Smooth muscle cell (in vitro differentiated cells): ENCODE data around the gene CFAP77. TPM values are rescaled to one million over a fixed set of nuclear protein-coding genes. Genes with fewer than 3 reads are reported as not detected.

ENCODE experiments used
- DNase-seq: peaks from one replicate; lab custom pipeline; 2025; ENCODE audit not compliant: unreplicated experiment; lab: John Stamatoyannopoulos, UW
- H2AFZ ChIP-seq: fragments of 200-600 bp; sonication (generic); 2 replicates; pipeline ENCODE4 v1.6.0; 2016; ENCODE audit warnings: antibody characterized with exemption, low read depth, mild to moderate bottlenecking
- H3F3A ChIP-seq: fragments of 200-600 bp; sonication (generic); 2 replicates; pipeline ENCODE4 v1.6.0; 2017; ENCODE audit warnings: antibody characterized with exemption, low read depth
- H3K27ac ChIP-seq: fragments of 200-600 bp; sonication (generic); 2 replicates; pipeline ENCODE4 v1.5.1; 2016; ENCODE audit warnings: low read depth, mild to moderate bottlenecking
- H3K27me3 ChIP-seq: fragments of 200-600 bp; sonication (generic); 2 replicates; pipeline ENCODE4 v1.6.1; 2016; ENCODE audit warnings: low read depth, mild to moderate bottlenecking
- H3K36me3 ChIP-seq: fragments of 200-600 bp; sonication (generic); 2 replicates; pipeline ENCODE4 v1.5.1; 2016; ENCODE audit warnings: low read depth
- H3K4me1 ChIP-seq: fragments of 200-600 bp; sonication (generic); 2 replicates; pipeline ENCODE4 v1.5.1; 2016; ENCODE audit warnings: low read depth
- H3K4me2 ChIP-seq: fragments of 200-600 bp; sonication (generic); 2 replicates; pipeline ENCODE4 v1.6.0; 2016; ENCODE audit warnings: mild to moderate bottlenecking
- H3K4me3 ChIP-seq: fragments of 200-600 bp; sonication (generic); 2 replicates; pipeline ENCODE4 v1.5.1; 2016; ENCODE audit warnings: mild to moderate bottlenecking
- H3K79me2 ChIP-seq: fragments of 200-600 bp; sonication (generic); 2 replicates; pipeline ENCODE4 v1.6.0; 2016; ENCODE audit warnings: low read depth, mild to moderate bottlenecking
- H3K9ac ChIP-seq: fragments of 200-600 bp; sonication (generic); 2 replicates; pipeline ENCODE4 v1.6.0; 2016; ENCODE audit warnings: low read depth
- H3K9me3 ChIP-seq: fragments of 200-600 bp; sonication (generic); replicated peaks from 2 replicates; pipeline ENCODE4 v1.5.1; 2016; ENCODE audit warnings: low read depth
- H4K20me1 ChIP-seq: fragments of 200-600 bp; sonication (generic); 2 replicates; pipeline ENCODE4 v1.6.0; 2016; ENCODE audit warnings: low read depth
- WGBS: methylation state at CpG from one replicate; pipeline ENCODE4 v1.1.7; 2016; ENCODE audit warnings: low lambda C conversion rate; 5-methylcytosine and 5-hydroxymethylcytosine counted together
- polyA plus RNA-seq: library from polyadenylated mRNA; unstranded; fragments of >200 nt; fragmentation: Nextera tagmentation; extraction: Ambion mirVana; gene quantifications from 2 replicates; pipeline ENCODE4 v1.2.1, GENCODE V29; 2016
- total RNA-seq: library from RNA; depleted of rRNA; stranded (reverse); fragments of >200 nt; gene quantifications from 2 replicates; pipeline ENCODE4 v1.2.3, GENCODE V29; 2014
- TF ChIP-seq, protein P1 (sequence below): fragments of 200-600 bp; sonication (generic); IDR thresholded peaks from 2 replicates; pipeline ENCODE4 v1.5.1; 2017; ENCODE audit warnings: borderline replicate concordance, mild to moderate bottlenecking, antibody characterized with exemption; ENCODE audit not compliant: insufficient read depth, poor library complexity, severe bottlenecking

The CFAP77 gene
- total and polyA plus RNA-seq, 2 experiments from 2014 or later = 0.31 TPM; not detected in 1

DNA sequence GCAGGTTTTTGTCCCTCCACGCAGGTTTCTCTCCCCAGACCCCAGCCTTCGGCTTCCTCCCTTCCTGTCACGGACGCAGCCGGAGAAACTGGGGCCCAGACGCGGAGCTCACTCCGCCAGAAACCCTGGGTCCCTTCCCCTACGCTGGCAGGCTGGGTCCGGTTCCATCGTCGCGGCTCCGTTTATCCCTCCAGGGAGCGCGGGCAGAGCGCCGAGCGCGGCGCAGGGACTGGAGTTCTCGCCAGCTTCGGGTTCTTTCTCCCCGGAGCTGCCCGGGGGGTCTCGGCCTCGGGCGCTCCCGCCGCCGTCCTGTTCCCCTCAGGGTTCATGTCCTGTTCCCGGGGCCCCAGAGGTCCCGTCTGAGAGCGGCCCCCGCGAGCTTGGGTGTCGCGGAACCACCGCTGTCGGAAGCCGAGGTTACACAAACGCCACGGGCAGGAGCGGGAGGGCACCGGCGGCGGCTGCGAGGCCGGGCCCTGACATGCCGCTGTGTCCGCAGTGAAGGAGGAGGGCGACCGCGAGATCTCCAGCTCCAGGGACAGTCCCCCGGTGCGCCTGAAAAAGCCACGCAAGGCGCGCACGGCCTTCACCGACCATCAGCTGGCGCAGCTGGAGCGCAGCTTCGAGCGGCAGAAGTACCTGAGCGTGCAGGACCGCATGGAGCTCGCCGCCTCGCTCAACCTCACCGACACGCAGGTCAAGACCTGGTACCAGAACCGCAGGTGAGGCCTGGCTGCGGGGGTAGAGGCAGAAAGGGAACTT, 177.0 kb downstream of the CFAP77 start:
- no peaks in the 10 kb centered on the region for H3K36me3 ChIP-seq
- no peak overlapping the region for H3K4me3 ChIP-seq
- H3K27ac ChIP-seq = no peak overlapping the region
- 6% methylated on average over 72 of the region's 74 CpGs for WGBS
- peaks cover 100% of the 10 kb centered on the region for H3K27me3 ChIP-seq
- TF ChIP-seq, protein P1, sequence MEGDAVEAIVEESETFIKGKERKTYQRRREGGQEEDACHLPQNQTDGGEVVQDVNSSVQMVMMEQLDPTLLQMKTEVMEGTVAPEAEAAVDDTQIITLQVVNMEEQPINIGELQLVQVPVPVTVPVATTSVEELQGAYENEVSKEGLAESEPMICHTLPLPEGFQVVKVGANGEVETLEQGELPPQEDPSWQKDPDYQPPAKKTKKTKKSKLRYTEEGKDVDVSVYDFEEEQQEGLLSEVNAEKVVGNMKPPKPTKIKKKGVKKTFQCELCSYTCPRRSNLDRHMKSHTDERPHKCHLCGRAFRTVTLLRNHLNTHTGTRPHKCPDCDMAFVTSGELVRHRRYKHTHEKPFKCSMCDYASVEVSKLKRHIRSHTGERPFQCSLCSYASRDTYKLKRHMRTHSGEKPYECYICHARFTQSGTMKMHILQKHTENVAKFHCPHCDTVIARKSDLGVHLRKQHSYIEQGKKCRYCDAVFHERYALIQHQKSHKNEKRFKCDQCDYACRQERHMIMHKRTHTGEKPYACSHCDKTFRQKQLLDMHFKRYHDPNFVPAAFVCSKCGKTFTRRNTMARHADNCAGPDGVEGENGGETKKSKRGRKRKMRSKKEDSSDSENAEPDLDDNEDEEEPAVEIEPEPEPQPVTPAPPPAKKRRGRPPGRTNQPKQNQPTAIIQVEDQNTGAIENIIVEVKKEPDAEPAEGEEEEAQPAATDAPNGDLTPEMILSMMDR = no peak
- H3F3A ChIP-seq = no peaks in the 10 kb centered on the region
- no peaks in the 10 kb centered on the region for H3K9me3 ChIP-seq
- H2AFZ ChIP-seq = no peak overlapping the region
- no peak overlapping the region for H3K9ac ChIP-seq
- DNase-seq = no peak
- peaks cover 35% of the 10 kb centered on the region for H3K4me1 ChIP-seq
- peak overlapping the region; percentile 69 for H3K4me2 ChIP-seq
- H3K79me2 ChIP-seq = no peaks in the 10 kb centered on the region
- H4K20me1 ChIP-seq = peaks cover 40% of the 10 kb centered on the region

DNA sequence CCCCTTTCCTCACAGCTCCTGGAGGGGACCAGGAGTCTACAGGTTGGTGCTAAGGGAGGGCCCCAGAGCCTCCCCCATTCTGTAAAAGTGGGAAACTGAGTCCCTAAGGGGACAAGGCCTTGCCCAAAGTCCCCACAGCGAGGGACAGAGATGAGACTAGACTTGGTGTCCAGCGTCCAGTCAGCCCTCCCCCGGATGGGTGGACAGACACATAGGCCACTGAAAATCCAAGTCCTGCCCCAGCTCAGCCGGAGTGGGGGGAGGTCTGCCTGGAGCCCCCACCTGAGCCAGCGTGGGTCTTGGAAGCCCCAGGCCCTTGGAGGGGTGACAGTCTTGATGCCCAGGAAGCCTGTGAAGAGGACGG, 177.6 kb downstream of the CFAP77 start:
- peaks cover 46% of the 10 kb centered on the region for H4K20me1 ChIP-seq

DNA sequence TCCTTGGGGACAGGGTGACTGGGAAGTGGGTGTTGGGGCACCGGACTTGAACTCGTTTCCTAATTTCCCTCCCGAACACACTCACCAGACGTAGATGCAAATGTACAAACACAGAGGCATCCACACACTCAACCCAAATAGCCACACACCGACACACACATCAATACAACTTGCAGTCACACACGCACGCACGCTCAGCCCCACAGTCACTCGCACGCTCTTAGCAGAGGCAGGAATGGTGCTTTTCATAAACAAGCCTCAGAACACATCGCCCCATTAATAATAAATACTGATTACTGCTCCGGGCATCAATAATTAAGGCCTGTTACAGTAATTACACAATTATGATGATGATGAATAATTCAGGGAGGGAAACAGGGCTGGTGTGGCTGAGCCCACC, 178.1 kb downstream of the CFAP77 start:
- peaks cover 46% of the 10 kb centered on the region for H3K4me1 ChIP-seq
- no peak overlapping the region for H3K9ac ChIP-seq
- 69% methylated on average over 12 of the region's 12 CpGs for WGBS
- no peak for DNase-seq
- no peak overlapping the region for H2AFZ ChIP-seq
- no peak overlapping the region for H3K4me3 ChIP-seq
- H4K20me1 ChIP-seq = peaks cover 51% of the 10 kb centered on the region
- H3K4me2 ChIP-seq = no peak overlapping the region
- H3K27ac ChIP-seq = no peak overlapping the region
- no peaks in the 10 kb centered on the region for H3K79me2 ChIP-seq
- TF ChIP-seq, protein P1 = no peak
- peaks cover 100% of the 10 kb centered on the region for H3K27me3 ChIP-seq
- no peaks in the 10 kb centered on the region for H3F3A ChIP-seq
- no peaks in the 10 kb centered on the region for H3K36me3 ChIP-seq
- no peaks in the 10 kb centered on the region for H3K9me3 ChIP-seq

More for the DNA sequence above, 177.6 kb downstream of the CFAP77 start:
- no peak overlapping the region for H3K9ac ChIP-seq
- H3F3A ChIP-seq = no peaks in the 10 kb centered on the region
- H3K36me3 ChIP-seq = no peaks in the 10 kb centered on the region
- H2AFZ ChIP-seq = no peak overlapping the region
- H3K4me2 ChIP-seq = no peak overlapping the region
- no peaks in the 10 kb centered on the region for H3K9me3 ChIP-seq
- no peaks in the 10 kb centered on the region for H3K79me2 ChIP-seq
- DNase-seq = no peak
- H3K27ac ChIP-seq = no peak overlapping the region
- WGBS = 48% methylated on average over 6 of the region's 6 CpGs
- peaks cover 41% of the 10 kb centered on the region for H3K4me1 ChIP-seq
- no peak overlapping the region for H3K4me3 ChIP-seq
- H3K27me3 ChIP-seq = peaks cover 100% of the 10 kb centered on the region
- TF ChIP-seq, protein P1 = no peak
